PC-3 (cell line): ENCODE measurements around the gene TXNL4A. TPM values are rescaled to one million over a fixed set of nuclear protein-coding genes. Genes with fewer than 3 reads are reported as not detected.

Experiments used
- ATAC-seq: fragments of 200-7000 bp; cut with Tn5 transposase; 2 replicates; pipeline ENCODE4 v1.9.1; 2020; ENCODE audit warnings: mild to moderate bottlenecking, moderate library complexity
- BruUV-seq: library from RNA; stranded (reverse); fragments of 400-500 nt; replicated peaks from 2 replicates; lab custom pipeline; 2021; lab: Mats Ljungman, UMichigan
- CTCF ChIA-PET: fragments of 300-600 bp; sonication (Branson Sonifier 250); formaldehyde crosslinking; loops from one replicate; lab custom pipeline; 2022; ENCODE audit warnings: antibody characterized with exemption; lab: Charles Lee
- POLR2A ChIA-PET: fragments of 300-600 bp; sonication (Branson Sonifier 250); formaldehyde crosslinking; loops from one replicate; lab custom pipeline; 2022; ENCODE audit warnings: antibody characterized with exemption; ENCODE audit not compliant: unreplicated experiment; lab: Charles Lee
- DNase-seq: peaks from one replicate; pipeline ENCODE4 v3.0.0-alpha.2; 2015
- H2AFZ ChIP-seq: fragments of 300-600 bp; sonication (generic); 2 replicates; pipeline ENCODE4 v1.6.0; 2016; ENCODE audit warnings: antibody characterized with exemption, low read length
- H3F3A ChIP-seq: fragments of 300-600 bp; sonication (generic); one replicate; pipeline ENCODE4 v1.6.0; 2017; ENCODE audit warnings: antibody characterized with exemption, low read length, control low read depth, mild to moderate bottlenecking; ENCODE audit not compliant: unreplicated experiment
- H3K27ac ChIP-seq: fragments of 300-600 bp; sonication (generic); 2 replicates; pipeline ENCODE4 v1.5.1; 2016; ENCODE audit warnings: mild to moderate bottlenecking, low read length
- H3K27me3 ChIP-seq: fragments of 300-600 bp; sonication (generic); 2 replicates; pipeline ENCODE4 v1.6.1; 2016; ENCODE audit warnings: low read length, mixed read lengths
- H3K36me3 ChIP-seq: fragments of 300-600 bp; sonication (generic); 2 replicates; pipeline ENCODE4 v1.6.1; 2016; ENCODE audit warnings: low read depth, mixed run types, low read length, mixed read lengths
- H3K4me1 ChIP-seq: fragments of 300-600 bp; sonication (generic); 2 replicates; pipeline ENCODE4 v1.5.1; 2016; ENCODE audit warnings: low read length; ENCODE audit not compliant: insufficient read depth
- H3K4me2 ChIP-seq: fragments of 300-600 bp; sonication (generic); 2 replicates; pipeline ENCODE4 v1.6.0; 2016; ENCODE audit warnings: low read length
- H3K4me3 ChIP-seq: fragments of 300-600 bp; sonication (generic); 2 replicates; pipeline ENCODE4 v1.5.1; 2016; ENCODE audit warnings: mild to moderate bottlenecking, low read length, mixed read lengths
- H3K79me2 ChIP-seq: fragments of 300-600 bp; sonication (generic); 2 replicates; pipeline ENCODE4 v1.6.1; 2017; ENCODE audit warnings: low read length, mixed read lengths
- H3K9ac ChIP-seq: fragments of 300-600 bp; sonication (generic); 2 replicates; pipeline ENCODE4 v1.6.0; 2016; ENCODE audit warnings: mild to moderate bottlenecking, low read length
- H3K9me2 ChIP-seq: fragments of 300-600 bp; sonication (generic); replicated peaks from 2 replicates; pipeline ENCODE4 v1.6.1; 2016; ENCODE audit warnings: mixed run types, low read length, mixed read lengths
- H3K9me3 ChIP-seq: fragments of 300-600 bp; sonication (generic); 2 replicates; pipeline ENCODE4 v1.6.1; 2016; ENCODE audit warnings: low read length, mixed read lengths
- H4K20me1 ChIP-seq: fragments of 300-600 bp; sonication (generic); 2 replicates; pipeline ENCODE4 v1.6.1; 2016; ENCODE audit warnings: low read length, mixed read lengths
- EZH2 ChIP-seq: fragments of 300-600 bp; sonication (generic); IDR thresholded peaks from one replicate; pipeline ENCODE4 v1.6.1; 2017; ENCODE audit warnings: antibody characterized with exemption, mild to moderate bottlenecking, low read length; ENCODE audit not compliant: unreplicated experiment
- EZH2phosphoT487 ChIP-seq: fragments of 300-600 bp; sonication (generic); IDR thresholded peaks from 2 replicates; pipeline ENCODE4 v1.6.1; 2018; ENCODE audit warnings: mild to moderate bottlenecking, antibody characterized with exemption, low read length, borderline replicate concordance
- intact Hi-C: fragments of 100-400 bp; cut with micrococcal nuclease; formaldehyde crosslinking; loops from 2 replicates; pipeline ENCODE4 v1.9.0; 2023
- total RNA-seq: library from RNA; depleted of rRNA; stranded (reverse); fragments of >200 nt; gene quantifications from 2 replicates; pipeline ENCODE4 v1.2.3, GENCODE V29; 2014
- TF ChIP-seq, protein P1 (sequence below): fragments of 300-600 bp; sonication (generic); conservative IDR thresholded peaks from 2 replicates; pipeline ENCODE4 v1.5.1; 2017; ENCODE audit warnings: antibody characterized with exemption, low read depth, mild to moderate bottlenecking, low read length

Gene TXNL4A
- total RNA-seq, 1 experiment from 2014 or later, result 159 TPM

DNA sequence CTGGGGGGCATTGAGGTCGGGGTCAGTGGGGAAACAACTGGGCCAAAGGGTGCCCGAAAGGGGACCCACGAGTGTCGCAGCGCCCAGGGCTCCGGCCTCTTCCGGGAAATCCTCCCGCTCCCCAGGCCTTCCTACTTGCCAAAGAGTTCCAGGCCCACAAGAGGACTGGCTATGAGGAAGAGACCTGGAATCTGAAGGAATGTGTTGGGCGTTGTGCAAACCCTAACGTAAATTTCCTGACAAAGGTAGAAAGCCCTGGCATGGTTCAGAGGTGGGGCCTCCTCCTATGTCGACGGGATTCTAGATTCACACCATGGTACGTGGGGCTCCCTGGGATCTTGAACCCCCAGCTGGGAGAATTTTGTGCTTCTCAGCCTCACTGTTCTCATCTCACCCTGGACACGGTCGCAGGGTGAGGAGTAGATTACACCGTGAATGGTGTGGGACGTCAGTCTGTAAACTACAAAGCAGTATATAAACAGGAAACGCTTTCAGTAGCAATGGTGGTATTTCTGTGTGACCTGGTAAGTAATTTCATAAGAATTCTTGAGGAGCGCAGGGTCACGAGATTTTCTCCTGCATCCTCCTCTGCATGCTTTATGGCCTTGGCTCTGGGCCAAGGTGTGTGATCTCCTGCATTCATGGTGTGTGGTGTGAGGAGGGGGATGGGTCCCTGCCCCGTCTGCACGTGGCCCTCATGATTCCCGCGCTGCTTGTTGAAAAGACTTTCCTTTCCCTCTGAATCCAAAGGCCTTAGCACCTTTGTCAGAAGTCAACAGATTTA, 23.1 kb downstream of the TXNL4A start:
- H3K9ac ChIP-seq, result peak overlapping the region; percentile 95
- H4K20me1 ChIP-seq, result no peaks in the 10 kb centered on the region
- H3K36me3 ChIP-seq, result peaks cover 5% of the 10 kb centered on the region; the same call in 1 of the 2 replicates
- DNase-seq (peak; percentile 72), ATAC-seq (peak; percentile 57)
- peak overlapping the region; percentile 74 for H3K27ac ChIP-seq
- H3K9me2 ChIP-seq, result no peaks in the 10 kb centered on the region
- peaks cover 31% of the 10 kb centered on the region for H3K79me2 ChIP-seq
- ChIA-PET POLR2A (interaction anchor here (0.6 kb wide), 1 partner anchor 68 kb away, joined by 6 read pairs; no protein-coding TSS in a partner anchor), CTCF (no interaction called here)
- TF ChIP-seq, protein P1, sequence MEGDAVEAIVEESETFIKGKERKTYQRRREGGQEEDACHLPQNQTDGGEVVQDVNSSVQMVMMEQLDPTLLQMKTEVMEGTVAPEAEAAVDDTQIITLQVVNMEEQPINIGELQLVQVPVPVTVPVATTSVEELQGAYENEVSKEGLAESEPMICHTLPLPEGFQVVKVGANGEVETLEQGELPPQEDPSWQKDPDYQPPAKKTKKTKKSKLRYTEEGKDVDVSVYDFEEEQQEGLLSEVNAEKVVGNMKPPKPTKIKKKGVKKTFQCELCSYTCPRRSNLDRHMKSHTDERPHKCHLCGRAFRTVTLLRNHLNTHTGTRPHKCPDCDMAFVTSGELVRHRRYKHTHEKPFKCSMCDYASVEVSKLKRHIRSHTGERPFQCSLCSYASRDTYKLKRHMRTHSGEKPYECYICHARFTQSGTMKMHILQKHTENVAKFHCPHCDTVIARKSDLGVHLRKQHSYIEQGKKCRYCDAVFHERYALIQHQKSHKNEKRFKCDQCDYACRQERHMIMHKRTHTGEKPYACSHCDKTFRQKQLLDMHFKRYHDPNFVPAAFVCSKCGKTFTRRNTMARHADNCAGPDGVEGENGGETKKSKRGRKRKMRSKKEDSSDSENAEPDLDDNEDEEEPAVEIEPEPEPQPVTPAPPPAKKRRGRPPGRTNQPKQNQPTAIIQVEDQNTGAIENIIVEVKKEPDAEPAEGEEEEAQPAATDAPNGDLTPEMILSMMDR, result no peak
- TF ChIP-seq EZH2phosphoT487 (no peak), EZH2 (no peak)
- H3K9me3 ChIP-seq, result no peaks in the 10 kb centered on the region
- no peaks in the 10 kb centered on the region for H3F3A ChIP-seq
- H3K4me1 ChIP-seq, result peaks cover 46% of the 10 kb centered on the region
- intact Hi-C loops, result no loop called here
- H3K4me3 ChIP-seq, result peak overlapping the region; percentile 87
- H2AFZ ChIP-seq, result peak overlapping the region; percentile 65
- H3K27me3 ChIP-seq, result no peaks in the 10 kb centered on the region
- TSS peak; percentile 55 for BruUV-seq
- peak overlapping the region; percentile 96 for H3K4me2 ChIP-seq

DNA sequence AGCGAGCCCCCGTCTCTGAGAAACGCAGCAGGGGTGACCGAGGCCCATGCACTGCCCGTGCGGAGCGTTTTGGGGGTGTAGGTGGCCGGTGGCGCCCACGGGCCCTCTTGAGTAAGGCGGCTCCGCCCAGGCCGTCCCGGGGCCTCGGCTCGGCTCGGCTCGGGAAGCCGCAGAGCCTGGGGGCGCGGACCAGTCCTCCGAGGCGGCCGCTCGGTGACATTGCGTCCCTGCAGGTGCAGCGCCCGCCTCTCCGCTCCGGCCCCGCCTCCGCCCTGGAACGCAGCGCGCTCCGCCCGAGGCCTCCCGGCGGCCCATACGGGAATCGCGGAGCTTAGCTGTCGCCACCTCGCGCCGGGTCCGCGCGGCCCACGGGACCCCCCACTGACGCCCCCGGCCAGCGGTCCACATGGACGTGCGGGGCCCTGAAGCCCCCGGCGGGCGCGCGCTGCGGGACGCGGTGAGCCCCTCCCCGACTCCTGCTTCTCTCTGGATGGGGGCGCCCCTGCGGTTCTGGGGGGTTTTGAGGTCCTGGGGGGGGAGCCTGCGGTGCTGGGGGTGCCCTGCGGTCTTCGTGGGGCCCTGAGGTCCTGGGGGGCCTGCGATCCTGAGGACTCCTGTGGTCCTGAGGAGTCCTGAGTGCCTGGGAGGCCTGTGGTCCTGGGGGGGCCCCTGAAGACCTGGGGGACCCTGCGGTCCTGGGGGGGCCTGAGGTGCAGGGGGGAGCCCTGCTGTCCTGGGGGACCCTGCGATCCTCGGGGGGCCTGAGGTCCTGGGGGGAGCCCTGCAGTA, 23.8 kb downstream of the TXNL4A start, which contains the start of gene HSBP1L1:
TSS of gene HSBP1L1 (plus strand) at position 314 of the 789 bp plus-strand sequence. CDS start at position 407, 93 bp downstream.
- Histone ChIP-seq H3K9me3 (no peaks in the 10 kb centered on the region), H4K20me1 (no peaks in the 10 kb centered on the region), H3K9ac (peak within 1 kb of the TSS; percentile 95), H2AFZ (peak within 1 kb of the TSS; percentile 65), H3K4me3 (peak within 1 kb of the TSS; percentile 87), H3K27ac (peak within 1 kb of the TSS; percentile 89), H3K9me2 (no peaks in the 10 kb centered on the region), H3K79me2 (peaks cover 31% of the 10 kb centered on the region), H3K27me3 (no peaks in the 10 kb centered on the region), H3K4me1 (peaks cover 53% of the 10 kb centered on the region), H3K36me3 (peaks cover 5% of the 10 kb centered on the region; the same call in 1 of the 2 replicates), H3F3A (no peaks in the 10 kb centered on the region), H3K4me2 (peak within 1 kb of the TSS; percentile 96)
- TF ChIP-seq EZH2 (no peak), EZH2phosphoT487 (no peak)
- TF ChIP-seq, protein P1, result peak; percentile 38; the same call in 1 of the 2 replicates
- DNase-seq (peak; percentile 85), ATAC-seq (peak; percentile 76)
- intact Hi-C loops, result no loop called here
- ChIA-PET POLR2A (interaction anchor here (0.6 kb wide), 1 partner anchor 69 kb away, joined by 6 read pairs; no protein-coding TSS in a partner anchor), CTCF (no interaction called here)
- BruUV-seq, result no TSS peak
